Measurements from ENCODE around the gene ZFAND3.

- TF ChIP-seq CTCF (IDR thresholded peaks at IDR 0.05; ENCODE audit: low read length) (no peak), EZH2 (optimal IDR thresholded peaks at IDR 0.05; ENCODE audit: low read depth, low read length) (no peak)
Measured at GRCh38 chr6:37884548-37884947, 65.0 kb downstream of the ZFAND3 start.
